ENCODE measurements around the gene CBX2. TPM values are rescaled to one million over a fixed set of nuclear protein-coding genes. Genes with fewer than 3 reads are reported as not detected.

CBX2 gene
- total and polyA plus RNA-seq, 7 donors: 0.40 to 2.3 (median 0.57) TPM

GRCh38 chr17:79792341-79792871 lies 14.5 kb downstream of the CBX2 start:
- ATAC-seq (no peak), DNase-seq (no peak)
- Histone ChIP-seq H3K4me3 (peak overlapping the region; percentile 42), H3K27ac (no peak overlapping the region), H3K27me3 (ENCODE audit: insufficient read depth in 3 of 3, low read length in 2 of 3) (peaks cover 0 to 57% (median 36%) of the 10 kb centered on the region in 3 donors), H3K36me3 (ENCODE audit: insufficient read depth in 1 of 2, low read depth in 1 of 2) (peaks cover 0 to 8% of the 10 kb centered on the region in 2 donors), H3K9me3 (no peaks in the 10 kb centered on the region), H3K4me1 (peaks cover 16% of the 10 kb centered on the region)
- no peak for TF ChIP-seq CTCF (IDR thresholded peaks at IDR 0.05)
- intact Hi-C loops (cut with DNase I): loop anchor here in 1 of 2 donors (5.0 kb wide), 2 partner anchors 125 to 180 kb away; no protein-coding TSS in a partner anchor
- WGBS, 3 donors: 16 to 20% (median 20%) methylated on average over 22 of the region's 22 CpGs

DNA sequence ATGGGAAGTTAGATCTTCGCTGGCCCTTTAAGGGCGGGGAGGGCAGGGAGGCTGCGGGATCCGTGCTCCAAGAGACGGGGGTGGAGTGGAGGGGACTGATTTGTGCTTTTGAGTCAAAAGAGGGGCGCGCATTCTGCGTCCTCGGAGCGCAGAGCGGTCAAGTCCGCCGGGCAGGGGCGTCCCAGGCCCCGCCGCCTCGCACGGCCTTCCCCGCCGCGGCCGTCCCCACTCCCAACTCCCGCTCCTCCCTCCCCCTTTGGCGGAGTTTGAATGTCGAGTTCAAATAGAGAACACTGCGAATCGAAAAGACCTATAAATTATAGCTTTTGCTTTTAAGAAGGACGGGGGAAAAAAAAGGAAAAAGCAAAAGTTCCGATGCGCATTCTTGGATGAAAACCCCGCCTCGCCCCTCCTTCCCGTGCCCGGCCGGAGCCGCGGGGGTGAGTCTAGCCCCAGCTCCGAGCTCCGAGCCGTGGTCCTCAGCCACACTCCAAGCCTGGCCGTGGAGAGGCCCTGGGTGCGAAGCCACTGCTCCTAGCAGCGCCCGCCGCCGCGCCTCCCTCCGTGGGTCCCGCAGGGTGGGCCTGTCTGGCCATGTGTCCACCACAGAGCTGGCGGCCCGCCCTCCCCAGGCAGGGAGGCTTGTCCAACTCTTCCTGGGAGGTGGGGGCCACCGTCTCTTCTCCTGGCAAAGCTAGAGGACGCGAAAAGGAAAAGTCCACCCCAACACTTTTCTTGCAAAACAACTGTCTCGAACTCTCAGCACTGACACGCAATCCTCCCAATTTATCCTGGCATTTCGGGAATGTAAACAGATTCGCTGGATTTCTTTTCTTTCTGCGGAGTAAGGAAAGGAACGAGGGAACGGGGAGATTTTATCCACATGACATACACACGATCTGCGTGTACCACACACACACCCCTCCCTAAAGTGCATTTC lies 15.3 kb downstream of the CBX2 start:
- Histone ChIP-seq H3K36me3 (ENCODE audit: insufficient read depth in 1 of 2, low read depth in 1 of 2) (peaks cover 0 to 8% of the 10 kb centered on the region in 2 donors), H3K4me1 (peaks cover 22% of the 10 kb centered on the region), H3K9me3 (no peaks in the 10 kb centered on the region), H3K27ac (no peak overlapping the region), H3K4me3 (peak overlapping the region; percentile 42), H3K27me3 (ENCODE audit: insufficient read depth in 3 of 3, low read length in 2 of 3) (peaks cover 0 to 63% (median 41%) of the 10 kb centered on the region in 3 donors)
- peak in 1 of 2 donors; percentile 55 for DNase-seq
- no peak for TF ChIP-seq CTCF (IDR thresholded peaks at IDR 0.05)
- 23 to 31% (median 27%) methylated on average over 58 to 63 of the region's 63 CpGs for WGBS, 3 donors
- no peak for ATAC-seq
- intact Hi-C loops (cut with DNase I): loop anchor here in 1 of 2 donors (5.0 kb wide), 2 partner anchors 124 to 179 kb away; no protein-coding TSS in a partner anchor

DNA sequence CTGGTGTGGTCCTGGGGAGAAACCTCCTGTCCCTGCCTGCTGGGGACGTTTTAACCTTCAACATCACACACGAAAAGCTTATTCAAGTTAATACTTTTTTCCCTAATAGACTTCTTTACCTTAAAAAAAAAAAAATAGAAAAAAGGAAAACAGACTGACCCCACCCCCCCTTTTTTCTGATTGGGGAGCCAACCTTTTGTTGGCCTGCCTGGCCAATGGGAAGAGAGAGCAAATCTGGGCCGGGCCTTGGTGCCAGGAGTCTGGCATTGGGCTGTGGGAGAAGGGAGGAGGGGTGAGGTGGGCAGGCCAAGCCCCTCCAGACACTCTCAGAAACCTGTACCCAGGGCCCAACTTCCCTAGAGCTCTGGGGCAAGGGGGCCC lies 16.0 kb downstream of the CBX2 start:
- H3K4me3 ChIP-seq: no peak overlapping the region
- WGBS, 3 donors: 72 to 88% (median 82%) methylated on average over 3 of the region's 3 CpGs
- peaks cover 0 to 63% (median 46%) of the 10 kb centered on the region in 3 donors for H3K27me3 ChIP-seq (ENCODE audit: insufficient read depth in 3 of 3, low read length in 2 of 3)
- H3K27ac ChIP-seq: no peak overlapping the region
- peaks cover 0 to 8% of the 10 kb centered on the region in 2 donors for H3K36me3 ChIP-seq (ENCODE audit: insufficient read depth in 1 of 2, low read depth in 1 of 2)
- no peak for DNase-seq
- no peaks in the 10 kb centered on the region for H3K9me3 ChIP-seq
- H3K4me1 ChIP-seq: peaks cover 28% of the 10 kb centered on the region
- ATAC-seq: no peak
- no peak for TF ChIP-seq CTCF (IDR thresholded peaks at IDR 0.05)
- intact Hi-C loops (cut with DNase I): loop anchor here in 1 of 2 donors (5.0 kb wide), 2 partner anchors 123 to 178 kb away; no protein-coding TSS in a partner anchor

- ATAC-seq (no peak), DNase-seq (no peak)
- Histone ChIP-seq H3K27ac (no peak overlapping the region), H3K4me3 (no peak overlapping the region), H3K36me3 (ENCODE audit: insufficient read depth in 1 of 2, low read depth in 1 of 2) (peaks cover 0 to 8% of the 10 kb centered on the region in 2 donors), H3K9me3 (no peaks in the 10 kb centered on the region), H3K4me1 (peaks cover 32% of the 10 kb centered on the region), H3K27me3 (ENCODE audit: insufficient read depth in 3 of 3, low read length in 2 of 3) (peaks cover 0 to 63% (median 41%) of the 10 kb centered on the region in 3 donors)
- WGBS, 3 donors: 89 to 93% (median 89%) methylated on average over 47 of the region's 47 CpGs
- intact Hi-C loops (cut with DNase I): loop anchor here in 1 of 2 donors (5.0 kb wide), 3 partner anchors 47 to 177 kb away; no protein-coding TSS in a partner anchor
- no peak for TF ChIP-seq CTCF (IDR thresholded peaks at IDR 0.05)
These were observed 16.9 kb downstream of the CBX2 start for GRCh38 chr17:79794659-79795511.

All from psoas muscle (tissue), 8 donors.